GM23248 (cell line): ENCODE measurements around the gene RADX.

ENCODE experiments used
- EZH2 ChIP-seq: fragments of 200-600 bp; sonication (generic); IDR thresholded peaks from 2 replicates; pipeline ENCODE4 v1.6.1; 2018; ENCODE audit warnings: antibody characterized with exemption, mild to moderate bottlenecking; ENCODE audit not compliant: insufficient read depth, poor library complexity, severe bottlenecking
- EZH2phosphoT487 ChIP-seq: fragments of 200-600 bp; sonication (generic); IDR thresholded peaks from 2 replicates; pipeline ENCODE4 v1.6.1; 2018; ENCODE audit warnings: antibody characterized with exemption, moderate library complexity, mild to moderate bottlenecking, low read depth; ENCODE audit not compliant: insufficient read depth

GRCh38 chrX:106585478-106585877 lies 26.3 kb upstream of the RADX start:
- no peak for TF ChIP-seq EZH2phosphoT487
- no peak for TF ChIP-seq EZH2
